NCI-H526 treated with DMSO at 0.1 percent for 48 hours (cell line): ENCODE results near the gene RNLS.
"Not testable (repeated sequence)": the region's sequence is repeated elsewhere in the genome, so short reads cannot be mapped to it uniquely, and the experiment has no call there.

Experiments
- DNase-seq: peaks from one replicate; lab custom pipeline; 2025; lab: John Stamatoyannopoulos, UW

Gene RNLS

DNA sequence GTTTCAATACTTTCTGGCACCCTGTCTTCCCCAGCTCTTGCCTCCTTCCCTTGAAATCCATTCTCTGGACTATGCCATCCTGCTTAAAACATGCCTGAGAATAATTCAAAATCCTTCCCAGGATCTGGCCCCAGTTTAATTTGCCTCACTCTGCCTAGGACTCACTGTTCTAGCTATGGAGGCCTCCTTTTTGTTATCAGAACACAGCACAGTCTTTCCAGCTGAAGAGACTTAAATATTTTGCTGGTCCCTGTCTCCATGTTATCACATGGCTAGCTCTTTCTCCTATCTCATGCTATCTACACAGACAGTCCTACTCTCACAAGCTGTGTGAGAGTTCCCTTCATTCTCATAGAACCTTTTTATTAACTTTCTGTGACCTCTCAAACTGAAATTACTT is 194.8 kb downstream of the RNLS start:
- DNase-seq: no peak

DNA sequence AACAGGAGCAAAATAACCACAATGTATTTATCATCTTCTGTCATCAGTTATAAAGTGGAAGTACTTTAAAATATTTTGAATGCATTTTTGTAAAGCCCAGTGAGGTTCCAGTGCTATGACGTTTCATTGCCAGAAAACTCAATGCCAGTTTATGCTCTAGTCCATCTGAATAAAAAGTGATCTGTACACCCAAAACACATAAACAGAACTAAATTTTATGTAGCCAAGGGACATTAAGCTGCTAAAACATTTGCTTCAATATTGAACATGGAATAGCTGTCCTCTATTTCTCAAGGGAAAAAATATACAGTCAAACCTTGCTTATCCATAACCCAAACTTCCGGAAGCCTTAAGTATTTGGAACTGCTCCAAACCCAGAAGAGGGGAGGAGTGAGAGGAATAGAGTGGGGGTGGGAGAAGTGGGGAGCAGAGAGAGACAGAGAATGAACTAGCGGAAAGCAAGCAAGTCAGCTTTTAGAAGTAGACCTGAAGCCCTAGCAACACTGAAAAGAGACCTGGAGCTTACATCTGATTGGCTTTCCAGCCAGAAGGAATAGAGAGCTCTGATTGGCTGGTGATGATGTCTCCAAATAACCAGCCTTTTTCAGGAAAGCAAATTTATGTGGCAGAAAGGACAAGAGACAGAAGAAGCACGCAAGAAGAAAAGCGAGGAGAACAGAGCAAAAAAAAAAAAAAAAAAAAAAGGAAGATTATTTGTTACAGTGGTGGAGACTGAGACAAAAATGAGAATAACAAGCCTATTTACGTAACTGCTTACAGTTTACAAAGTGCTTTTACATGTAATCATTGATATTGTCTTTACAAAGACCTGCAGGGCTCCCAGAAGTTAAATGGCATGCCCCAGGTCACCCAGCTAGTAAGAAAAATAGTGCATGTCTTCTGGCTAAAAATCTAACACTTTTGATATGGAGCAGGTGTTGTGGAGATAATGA is 196.0 kb downstream of the RNLS start:
- DNase-seq: peak; percentile 1

DNA sequence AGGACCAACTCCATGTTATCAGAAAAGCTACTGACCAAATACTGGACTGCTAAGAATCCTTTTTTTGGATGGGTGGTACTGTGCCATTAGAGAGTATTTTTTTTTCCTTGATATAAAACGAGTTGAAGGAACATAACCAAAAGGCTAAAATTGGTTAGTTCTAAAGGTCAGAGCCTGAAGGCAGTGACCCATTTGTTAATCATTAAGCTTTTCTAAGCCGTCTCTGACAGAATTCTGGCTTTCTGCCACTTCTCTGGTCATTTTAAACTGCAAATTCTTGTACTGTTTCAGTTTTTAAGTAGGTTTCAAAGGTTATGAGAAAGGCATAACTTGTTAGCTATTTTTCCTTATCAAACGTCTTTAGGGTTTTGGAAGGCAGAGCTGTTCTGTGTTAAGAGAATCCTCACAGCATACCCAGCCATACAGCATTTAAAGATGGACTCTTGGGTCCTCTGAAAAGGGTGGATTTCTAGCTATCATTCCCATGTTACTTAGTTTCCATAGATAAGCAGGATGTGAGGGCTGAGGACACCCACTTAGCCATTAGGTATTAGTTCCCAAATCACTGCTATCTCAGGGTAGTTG is 196.8 kb downstream of the RNLS start:
- no peak for DNase-seq

DNA sequence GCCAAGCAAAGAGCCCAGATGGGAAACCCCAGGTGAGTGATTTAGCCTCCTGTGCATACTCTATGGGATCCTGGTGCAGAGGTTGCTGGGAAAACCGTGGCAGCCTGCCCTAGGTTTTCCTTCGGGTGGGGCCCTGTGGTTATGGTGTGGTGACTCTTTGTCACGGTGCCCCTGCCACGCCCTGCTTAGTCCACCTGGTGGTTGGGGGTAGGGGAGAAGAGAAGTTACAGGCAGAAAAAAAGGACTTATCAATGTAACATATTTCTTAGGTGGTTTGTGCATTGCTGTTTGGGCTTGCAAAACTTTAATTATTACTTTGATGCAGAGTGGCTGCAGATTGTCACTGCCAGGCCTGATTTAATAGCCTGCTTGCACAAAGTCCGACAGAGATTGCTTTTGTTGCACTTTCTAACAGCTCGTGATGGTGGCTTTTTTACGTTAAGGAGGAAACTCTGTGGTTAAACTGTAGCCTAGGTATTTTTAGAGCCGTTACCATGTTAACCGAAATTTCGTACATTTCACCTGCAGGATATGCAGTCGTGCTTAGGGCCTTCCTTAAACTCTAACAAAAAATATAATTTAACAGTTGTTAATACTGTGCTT is 197.4 kb downstream of the RNLS start:
- DNase-seq: peak; percentile 50

DNA sequence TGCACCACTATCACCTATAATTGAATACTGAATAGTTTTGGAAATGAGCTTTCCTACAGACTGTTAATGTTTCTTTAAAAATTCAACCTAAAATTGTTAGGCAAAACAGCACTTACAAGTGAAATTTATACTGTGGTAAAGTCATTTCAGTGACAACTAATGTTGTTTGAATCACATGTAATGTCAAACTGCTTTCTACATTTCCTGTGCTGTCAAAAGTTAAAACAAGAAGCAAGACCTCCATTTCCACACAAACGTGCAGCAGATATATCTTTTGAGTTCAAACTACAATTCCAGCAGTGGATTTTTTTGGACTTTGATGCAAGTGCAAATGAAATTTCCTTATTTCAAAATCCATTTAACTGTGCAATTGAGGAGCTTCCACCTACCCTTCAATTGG is 199.8 kb downstream of the RNLS start:
- DNase-seq: no peak

DNA sequence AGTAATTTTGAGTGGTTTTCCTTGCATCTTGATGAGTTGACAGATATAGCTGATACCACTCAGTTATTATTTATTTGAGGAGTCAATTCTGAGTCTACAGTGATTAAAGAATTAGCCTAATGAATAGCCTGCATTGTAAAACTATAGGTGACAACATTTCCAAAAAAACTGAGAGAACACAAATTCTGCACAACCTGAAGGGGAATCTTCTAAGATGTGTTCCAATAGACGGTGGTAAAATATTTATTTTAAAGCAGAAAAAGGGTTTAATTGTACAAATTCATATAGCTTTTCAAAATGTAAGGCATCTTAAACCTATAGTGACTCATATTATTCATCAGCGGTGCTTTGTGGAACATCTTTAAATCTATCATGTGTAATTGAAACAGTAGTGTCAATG is 200.4 kb downstream of the RNLS start:
- no peak for DNase-seq

DNA sequence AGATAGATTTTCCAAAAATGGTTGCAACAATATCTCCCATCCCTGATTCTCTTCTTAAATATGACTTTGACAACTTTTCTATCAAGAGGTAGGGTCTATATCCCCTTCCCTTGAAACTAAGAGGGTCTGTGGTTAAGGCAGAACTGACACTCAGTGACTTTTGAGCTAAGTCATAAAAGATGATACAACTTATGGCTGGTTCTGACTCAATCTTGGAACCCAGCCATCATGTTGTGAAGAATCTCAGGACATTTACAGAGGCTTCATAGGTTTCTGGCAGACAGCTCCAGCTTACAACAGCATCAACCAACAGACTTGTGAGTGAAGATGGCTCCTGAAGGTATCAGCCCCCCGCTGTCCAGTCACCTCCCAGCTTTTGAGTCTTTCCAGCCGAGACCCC is 203.5 kb downstream of the RNLS start:
- no peak for DNase-seq

DNA sequence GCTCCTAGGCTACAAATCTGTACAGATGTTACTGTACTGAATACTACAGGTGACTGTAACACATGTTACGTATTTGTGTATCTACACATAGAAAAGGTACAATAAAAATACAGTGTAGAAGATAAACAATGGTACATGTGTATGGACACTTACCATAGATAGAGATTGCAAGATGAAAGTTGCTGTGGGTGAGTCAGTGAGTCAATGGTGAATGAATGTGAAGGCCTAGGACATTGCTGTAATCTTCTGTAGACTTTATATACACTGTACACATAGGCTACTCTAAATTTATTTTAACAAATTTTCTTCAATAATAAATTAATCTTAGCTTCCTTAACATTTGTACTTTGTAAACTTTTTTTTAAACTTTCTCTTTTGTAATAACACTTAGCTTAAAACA is 205.6 kb downstream of the RNLS start:
- DNase-seq: no peak

DNA sequence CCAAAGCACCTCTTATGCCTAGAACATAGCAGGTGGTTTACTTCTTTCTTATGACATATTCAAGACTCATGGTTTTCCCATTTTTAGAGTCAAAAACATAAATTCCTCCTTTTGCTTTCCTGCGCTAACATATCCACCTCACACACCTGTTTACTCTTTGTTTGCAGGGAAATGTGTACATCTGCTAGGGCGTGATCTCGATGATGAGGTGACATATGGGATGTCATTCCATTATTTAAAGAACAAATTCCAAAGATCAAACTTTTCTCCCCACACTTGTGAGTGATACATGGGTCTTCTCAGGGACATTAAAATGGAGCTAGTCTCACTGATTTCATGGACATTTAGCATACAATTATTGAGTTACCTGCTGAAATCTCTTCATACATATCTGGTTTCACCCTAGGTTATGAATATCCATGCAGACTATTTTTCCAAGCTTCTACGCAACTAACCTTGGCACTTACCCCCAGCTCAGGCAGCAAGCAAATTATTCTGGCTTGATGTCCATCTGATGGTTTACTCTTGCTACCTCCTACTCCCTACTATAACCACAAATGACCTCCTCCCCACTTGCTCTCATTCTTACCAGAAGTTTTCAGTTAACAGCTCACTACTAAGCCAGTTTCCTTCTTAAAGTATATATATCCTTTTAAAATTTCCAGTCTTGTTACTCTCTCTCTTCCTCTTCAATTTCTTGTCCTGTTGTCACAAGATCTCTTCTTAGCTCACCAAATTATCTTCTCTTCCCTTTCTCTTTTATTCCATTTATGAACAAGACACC is 208.5 kb downstream of the RNLS start:
- no peak for DNase-seq

DNA sequence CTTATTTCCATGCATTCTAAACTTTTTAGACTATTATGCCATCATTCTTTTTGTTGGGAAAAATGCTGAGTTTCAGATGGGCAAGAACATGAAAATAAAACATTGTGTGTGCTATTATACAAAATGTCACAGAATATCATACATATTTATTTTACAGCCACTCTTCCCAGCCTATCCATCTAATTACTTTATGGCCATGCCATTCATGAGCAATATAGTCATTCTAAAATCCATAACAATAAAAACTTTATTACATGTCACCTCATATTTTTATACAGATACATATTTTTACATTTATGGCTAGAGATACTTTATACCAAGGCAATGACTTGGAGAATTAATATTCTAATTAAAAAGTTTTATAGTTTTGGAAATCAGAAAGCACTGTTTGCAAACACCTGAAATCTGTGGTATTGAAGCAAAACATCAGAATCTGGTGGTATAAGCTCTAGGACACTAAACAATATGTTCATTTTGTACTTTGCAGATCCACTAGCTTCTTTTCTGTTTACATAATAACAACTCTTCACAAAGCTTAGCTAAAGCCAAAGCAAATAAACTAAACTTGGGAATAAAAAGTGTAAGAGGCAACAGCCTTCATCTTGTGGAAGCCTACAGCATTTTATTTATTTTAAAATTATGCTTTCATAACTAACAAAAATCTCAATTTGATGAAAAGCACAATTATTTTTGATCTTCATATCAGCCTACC is 210.1 kb downstream of the RNLS start:
- DNase-seq: no peak

DNA sequence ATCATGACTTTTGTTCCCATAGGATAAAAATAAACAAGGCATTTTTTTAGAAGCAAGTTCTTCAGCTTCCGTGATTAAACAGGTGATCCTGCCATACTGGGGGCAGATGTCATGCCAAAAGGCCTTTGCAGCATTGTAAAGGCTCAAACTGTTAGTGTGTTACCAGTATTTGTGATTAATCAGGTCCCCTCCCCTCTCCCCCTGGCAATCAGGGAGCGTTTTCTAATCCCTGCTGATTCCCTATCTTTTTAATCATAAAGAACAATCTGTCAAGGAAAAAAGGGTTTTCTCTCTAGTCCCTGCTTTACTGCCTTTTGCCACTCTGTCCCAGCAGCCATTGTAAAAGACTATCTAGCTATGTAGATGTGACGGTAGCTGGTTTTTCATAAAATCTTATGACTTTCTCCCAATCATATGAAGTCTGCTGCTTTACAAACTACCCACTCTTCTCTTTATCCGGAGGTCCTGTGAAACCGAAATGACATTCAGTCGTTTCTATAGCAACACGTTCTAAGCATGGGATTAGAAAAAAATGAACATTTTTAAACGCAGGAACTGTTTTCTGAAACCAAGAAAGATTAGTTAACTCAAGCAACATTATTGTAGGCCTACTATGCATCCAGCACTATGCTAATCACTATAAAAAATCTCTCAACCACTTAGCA is 210.9 kb downstream of the RNLS start:
- DNase-seq: no peak

DNA sequence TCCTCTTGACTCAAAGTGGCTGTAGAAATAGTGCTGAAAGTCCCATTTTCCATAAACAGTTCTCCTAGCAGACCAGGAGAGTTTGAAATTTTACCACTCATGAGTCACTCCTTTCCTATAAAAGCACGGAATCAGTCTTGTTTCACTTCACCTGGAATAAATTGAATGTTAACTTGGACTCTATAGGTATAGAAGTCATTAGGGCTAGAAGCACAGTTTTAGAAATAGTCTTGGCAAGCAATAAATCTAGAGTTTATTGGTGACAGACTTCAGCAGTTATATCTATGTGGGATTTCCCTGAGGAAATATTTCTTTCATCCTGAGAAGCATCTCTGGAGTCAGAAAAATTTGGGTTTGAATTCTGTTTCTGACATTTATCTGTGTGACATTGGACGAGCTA is 212.4 kb downstream of the RNLS start:
- DNase-seq: no peak

DNA sequence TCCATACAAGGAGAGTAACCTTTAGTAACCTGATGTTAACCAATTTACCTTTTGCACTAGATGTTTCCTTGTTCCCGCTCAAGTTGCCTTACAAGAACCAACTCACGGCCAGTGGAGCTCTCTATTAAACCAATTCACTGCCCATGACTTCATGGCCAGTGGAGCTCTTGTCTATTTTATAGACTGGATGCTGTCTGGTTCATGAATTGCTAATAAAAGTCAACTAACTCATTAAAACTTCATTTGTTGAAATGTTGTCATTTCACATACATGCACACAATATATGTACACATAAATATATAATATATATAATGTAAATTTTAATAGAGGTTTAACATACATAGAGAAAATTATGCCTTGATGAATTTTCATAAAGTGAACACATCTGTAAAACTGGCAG is 216.3 kb downstream of the RNLS start:
- no peak for DNase-seq

DNA sequence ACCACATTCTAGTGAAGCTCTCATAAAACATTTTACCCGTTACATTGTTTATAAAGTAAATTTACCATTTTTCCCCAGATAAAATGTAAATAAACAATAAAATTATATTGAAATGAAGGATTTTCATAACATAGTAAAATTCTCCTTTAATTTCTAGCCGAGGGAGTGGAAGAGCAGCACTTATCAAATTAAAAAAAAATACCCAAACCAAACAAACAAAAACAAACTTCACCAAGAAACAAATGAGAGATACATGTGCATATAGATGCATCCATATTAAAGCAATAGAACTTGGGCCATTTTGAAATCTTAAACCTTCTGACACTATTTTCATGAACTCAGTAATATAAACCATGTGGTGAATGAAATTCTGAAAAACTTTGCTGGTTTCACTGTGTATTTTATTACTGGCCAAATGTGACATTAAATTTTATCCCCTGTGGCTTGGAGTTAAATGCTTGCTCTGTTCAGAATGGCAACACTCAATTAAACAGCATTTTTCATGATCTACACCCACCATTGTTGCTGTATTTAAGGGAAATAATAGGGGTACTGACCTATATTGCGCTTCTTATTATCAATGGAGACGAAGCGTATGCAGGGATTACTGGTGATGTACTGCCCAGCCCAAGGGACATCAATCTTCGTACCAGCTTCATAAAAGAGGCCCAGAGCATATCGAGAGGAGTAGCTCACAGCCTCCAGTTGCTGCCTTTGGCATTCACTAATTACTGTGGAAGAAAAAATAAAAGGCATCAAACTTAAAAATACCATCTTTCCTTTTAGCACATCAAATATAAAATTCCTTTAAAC is 220.9 kb downstream of the RNLS start:
- DNase-seq: no peak

DNA sequence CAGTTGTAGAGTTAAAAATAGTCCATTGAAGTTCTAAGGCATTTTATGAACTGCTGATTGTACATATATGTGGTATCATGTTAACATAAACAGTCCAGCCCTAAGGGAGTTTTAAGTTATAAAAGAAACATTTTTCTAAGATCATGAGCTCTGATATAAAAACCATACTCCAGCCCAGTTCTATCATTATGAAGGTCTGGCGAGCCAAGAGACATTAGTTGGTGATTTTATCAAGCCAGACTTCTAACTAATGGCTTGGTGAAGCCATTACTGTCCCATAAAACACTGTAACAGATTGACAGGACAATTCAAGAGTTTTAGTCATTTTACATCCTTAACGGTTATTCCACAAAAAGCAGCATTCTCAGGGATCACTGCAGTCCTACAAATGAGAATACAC is 221.6 kb downstream of the RNLS start:
- no peak for DNase-seq

DNA sequence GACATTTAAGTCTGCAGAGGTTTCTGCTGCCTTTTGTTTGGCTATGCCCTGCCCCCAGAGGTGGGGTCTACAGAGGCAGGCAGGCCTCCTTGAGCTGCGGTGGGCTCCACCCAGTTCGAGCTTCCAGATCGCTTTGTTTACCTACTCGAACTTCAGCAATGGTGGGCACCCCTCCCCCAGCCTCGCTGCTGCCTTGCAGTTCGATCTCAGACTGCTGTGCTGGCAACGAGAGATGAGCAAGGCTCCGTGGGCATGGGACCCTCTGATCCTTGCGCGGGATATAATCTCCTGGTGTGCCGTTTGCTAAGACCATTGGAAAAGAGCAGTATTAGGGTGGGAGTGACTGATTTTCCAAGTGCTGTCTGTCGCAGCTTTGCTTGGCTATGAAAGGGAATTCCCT is 227.4 kb downstream of the RNLS start:
- not testable (repeated sequence) for DNase-seq

DNA sequence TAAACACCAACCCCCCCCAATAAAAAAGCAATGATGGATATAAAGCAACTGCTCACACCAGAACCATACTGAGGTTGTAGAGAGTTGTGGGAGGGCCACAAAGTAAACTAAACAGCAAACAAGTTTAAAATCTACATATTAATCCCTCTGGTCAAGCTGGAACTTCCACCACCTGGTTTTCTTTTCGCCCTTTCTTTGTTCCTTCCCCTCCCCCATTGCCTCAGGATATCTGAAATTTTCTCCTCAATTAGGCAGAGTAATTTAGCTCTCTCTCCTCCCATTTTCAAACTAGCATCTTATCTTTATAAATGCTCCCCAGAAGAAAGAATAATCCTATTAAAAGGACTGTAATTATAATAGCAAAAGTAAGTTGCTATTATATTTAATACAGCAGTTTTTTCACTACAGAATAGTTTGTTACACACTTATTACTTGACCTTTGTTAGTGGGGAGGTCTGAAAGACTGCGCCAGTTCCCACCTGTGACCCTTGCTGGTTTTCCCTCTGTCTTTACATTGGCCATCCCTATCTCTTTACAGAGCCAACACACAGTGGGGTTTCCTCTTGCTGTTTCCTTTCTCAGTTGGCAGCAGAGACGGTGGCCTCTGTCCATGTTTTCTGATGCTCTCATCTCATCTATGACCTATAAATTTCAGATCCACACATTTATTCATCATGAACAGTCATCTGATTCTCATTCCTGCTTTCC is 235.4 kb downstream of the RNLS start:
- no peak for DNase-seq

DNA sequence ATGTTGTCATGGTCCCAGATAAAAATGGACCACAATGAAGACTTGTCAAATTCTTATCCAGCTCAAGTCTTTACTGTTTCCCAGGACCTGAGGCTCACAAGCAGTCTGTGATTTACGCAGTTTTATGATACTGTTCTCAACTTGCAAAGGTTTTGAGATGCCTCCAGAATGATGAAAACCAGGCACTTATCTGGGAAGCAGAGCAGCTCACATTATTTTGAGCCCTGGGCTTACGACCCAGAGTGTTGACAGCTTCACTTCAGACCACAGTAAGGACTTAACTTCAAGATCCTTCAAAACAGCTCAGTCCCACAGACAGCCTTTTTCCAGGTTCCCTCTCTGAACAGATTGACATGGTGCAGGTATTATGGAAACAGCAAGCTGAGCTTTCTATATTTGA is 236.1 kb downstream of the RNLS start:
- DNase-seq: no peak

DNA sequence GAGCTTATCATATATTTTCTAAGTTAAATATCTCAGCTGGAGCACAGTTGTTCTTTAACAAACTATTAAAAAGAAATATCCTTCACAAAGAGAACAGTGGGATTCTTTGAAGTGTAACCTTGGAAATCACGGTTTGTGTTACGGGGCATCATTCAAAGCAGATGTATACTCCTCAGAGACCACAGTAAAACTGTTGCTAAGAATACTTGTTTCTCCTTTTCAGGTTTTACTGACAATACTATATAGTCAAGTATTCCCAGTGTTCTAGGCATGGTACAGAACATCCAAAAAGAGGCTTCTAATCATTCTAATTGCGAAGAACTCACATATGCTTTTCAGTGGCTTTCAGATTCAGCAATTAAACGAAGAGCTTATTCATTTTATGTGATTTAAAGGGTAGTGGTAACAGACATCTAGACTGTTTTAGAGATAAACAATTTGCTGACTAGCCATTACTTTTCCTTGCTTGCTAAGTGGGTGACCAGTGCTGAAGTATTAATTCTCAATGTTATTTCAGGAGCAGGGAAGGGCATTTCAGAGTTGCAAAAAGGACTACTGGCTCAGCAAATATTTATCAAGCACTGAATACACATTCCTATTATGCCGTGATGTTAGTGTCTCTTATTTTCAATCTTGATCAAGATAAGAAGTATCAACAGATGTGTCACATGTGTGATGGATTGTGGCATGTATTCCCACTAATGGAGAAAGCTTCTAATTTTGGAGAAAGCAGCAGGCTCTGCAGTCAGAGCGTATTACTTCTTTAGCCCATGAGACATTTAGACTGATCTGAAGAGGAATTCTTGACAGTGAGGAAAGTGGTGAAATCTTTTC is 236.8 kb downstream of the RNLS start:
- DNase-seq: no peak
